Type B pancreatic cell (in vitro differentiated cells): ENCODE measurements around the gene ADAMTS19. TPM values are rescaled to one million over a fixed set of nuclear protein-coding genes. Genes with fewer than 3 reads are reported as not detected.

Experiments used
- DNase-seq: peaks from one replicate; pipeline ENCODE4 v3.0.0; 2021; ENCODE audit warnings: mixed read lengths; ENCODE audit not compliant: unreplicated experiment; ENCODE audit errors: extremely low spot score
- H3K27ac Mint-ChIP-seq: 2 replicates; pipeline ENCODE4 v1.8.0; 2021; ENCODE audit warnings: mild to moderate bottlenecking, mixed read lengths
- H3K27me3 Mint-ChIP-seq: 2 replicates; pipeline ENCODE4 v1.8.0; 2021; ENCODE audit warnings: mixed read lengths
- H3K36me3 Mint-ChIP-seq: 2 replicates; pipeline ENCODE4 v1.8.0; 2021; ENCODE audit warnings: mixed read lengths
- H3K4me1 Mint-ChIP-seq: one replicate; pipeline ENCODE4 v1.8.0; 2021; ENCODE audit warnings: mixed read lengths; ENCODE audit not compliant: unreplicated experiment
- H3K4me3 Mint-ChIP-seq: 2 replicates; pipeline ENCODE4 v1.8.0; 2021; ENCODE audit warnings: mild to moderate bottlenecking, mixed read lengths
- H3K9me3 Mint-ChIP-seq: 2 replicates; pipeline ENCODE4 v1.8.0; 2021; ENCODE audit warnings: mixed read lengths
- CTCF ChIP-seq: fragments of 200-600 bp; sonication (generic); conservative IDR thresholded peaks from 2 replicates; pipeline ENCODE4 v1.5.0; 2021; ENCODE audit warnings: antibody characterized with exemption, mild to moderate bottlenecking
- total RNA-seq: library from RNA; stranded (reverse); gene quantifications from 2 replicates; pipeline ENCODE4 v1.2.1, GENCODE V29; 2021; ENCODE audit warnings: low replicate concordance

Gene ADAMTS19
- total RNA-seq, 1 donor from 2014 or later = 12.7 TPM

DNA sequence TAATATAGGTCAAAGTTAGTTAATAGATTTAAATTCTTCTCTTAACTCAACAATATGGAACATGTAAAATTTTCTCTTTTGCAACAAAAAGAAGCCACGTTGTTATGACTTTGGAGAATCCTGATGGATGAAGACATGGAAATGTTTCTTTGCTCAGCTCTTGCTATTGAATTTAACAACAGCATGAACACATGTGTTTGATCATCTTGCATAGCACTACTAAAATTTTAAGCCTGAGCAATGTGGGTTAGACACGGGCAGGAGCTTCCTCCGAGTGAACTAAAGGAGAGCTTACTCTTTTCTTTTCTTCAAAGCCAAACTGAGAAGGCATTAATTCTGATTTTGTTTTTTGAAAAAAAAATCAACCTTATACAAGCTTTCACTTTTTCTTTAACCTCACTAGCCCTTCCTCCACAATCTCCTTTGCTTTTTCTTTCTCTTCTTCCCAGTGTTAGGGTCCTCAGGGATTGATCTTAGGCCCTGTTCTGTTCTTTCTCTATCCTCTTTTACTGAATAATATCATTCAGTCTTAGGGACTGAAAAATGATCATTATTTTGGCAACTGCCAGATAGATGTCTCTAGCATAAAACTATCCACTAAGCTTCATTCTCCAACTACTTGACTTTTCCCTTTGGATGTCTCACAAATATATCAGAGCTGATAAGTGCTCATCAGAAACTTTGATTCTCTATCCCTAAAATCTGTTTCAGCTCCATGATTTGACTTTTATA, 36.9 kb downstream of the ADAMTS19 start:
- no peak for DNase-seq
- Mint-ChIP-seq H3K27me3 (no peaks in the 10 kb centered on the region), H3K4me3 (no peak overlapping the region), H3K27ac (no peak overlapping the region), H3K9me3 (no peaks in the 10 kb centered on the region), H3K36me3 (no peaks in the 10 kb centered on the region), H3K4me1 (peaks cover 6% of the 10 kb centered on the region)
- TF ChIP-seq CTCF = no peak

GRCh38 chr5:129499208-129499852, 39.2 kb downstream of the ADAMTS19 start:
- TF ChIP-seq CTCF = no peak
- no peaks in the 10 kb centered on the region for H3K36me3 Mint-ChIP-seq
- no peak overlapping the region for H3K4me3 Mint-ChIP-seq
- no peaks in the 10 kb centered on the region for H3K27me3 Mint-ChIP-seq
- H3K27ac Mint-ChIP-seq = no peak overlapping the region
- no peaks in the 10 kb centered on the region for H3K9me3 Mint-ChIP-seq
- DNase-seq = no peak
- peaks cover 6% of the 10 kb centered on the region for H3K4me1 Mint-ChIP-seq

DNA sequence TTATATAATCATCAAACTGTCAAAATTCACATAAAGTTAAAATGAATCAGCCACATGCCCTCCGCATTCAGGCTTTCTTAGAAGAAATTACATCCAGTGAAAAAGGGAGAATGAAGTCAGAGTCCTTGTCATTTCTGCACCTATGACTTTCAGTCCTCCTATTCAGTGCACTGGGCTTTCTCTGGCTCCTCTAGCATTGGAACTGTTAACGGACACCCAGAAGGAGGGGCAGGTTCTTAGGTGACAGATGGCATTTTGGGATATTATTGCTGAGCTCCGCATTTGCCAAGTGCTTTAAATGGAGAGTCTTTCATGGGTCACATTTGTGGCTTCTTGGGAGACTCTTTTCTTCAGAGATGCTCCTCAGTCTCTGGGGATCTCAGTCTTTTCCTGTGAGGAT, 40.0 kb downstream of the ADAMTS19 start:
- Mint-ChIP-seq H3K4me3 (no peak overlapping the region), H3K27me3 (no peaks in the 10 kb centered on the region), H3K36me3 (no peaks in the 10 kb centered on the region), H3K4me1 (peaks cover 6% of the 10 kb centered on the region), H3K9me3 (no peaks in the 10 kb centered on the region), H3K27ac (no peak overlapping the region)
- no peak for TF ChIP-seq CTCF
- no peak for DNase-seq

GRCh38 chr5:129506086-129506485, 46.0 kb downstream of the ADAMTS19 start:
- H3K27ac Mint-ChIP-seq = no peak overlapping the region
- H3K27me3 Mint-ChIP-seq = no peaks in the 10 kb centered on the region
- no peaks in the 10 kb centered on the region for H3K9me3 Mint-ChIP-seq
- H3K4me1 Mint-ChIP-seq = no peaks in the 10 kb centered on the region
- DNase-seq = no peak
- no peak overlapping the region for H3K4me3 Mint-ChIP-seq
- TF ChIP-seq CTCF = no peak
- peaks cover 3% of the 10 kb centered on the region for H3K36me3 Mint-ChIP-seq

- Mint-ChIP-seq H3K27ac (no peak overlapping the region), H3K4me3 (no peak overlapping the region), H3K27me3 (no peaks in the 10 kb centered on the region), H3K4me1 (no peaks in the 10 kb centered on the region), H3K9me3 (peaks cover 4% of the 10 kb centered on the region), H3K36me3 (peaks cover 7% of the 10 kb centered on the region)
- no peak for TF ChIP-seq CTCF
- DNase-seq = no peak
Observed at GRCh38 chr5:129506950-129507349, 46.9 kb downstream of the ADAMTS19 start.
